ENCODE results near the gene LYPD1.

The LYPD1 gene

GRCh38 chr2:132668189-132668823 lies 1.7 kb downstream of the LYPD1 start:
- peak; percentile 62 for DNase-seq (ENCODE audit: low read depth, low spot score)

GRCh38 chr2:132667706-132668105 lies 2.3 kb downstream of the LYPD1 start:
- no peak for DNase-seq (ENCODE audit: low read depth, low spot score)

GRCh38 chr2:132665401-132666140 lies 4.4 kb downstream of the LYPD1 start:
- DNase-seq (ENCODE audit: low read depth, low spot score) = no peak

- no peak for DNase-seq (ENCODE audit: low read depth, low spot score)
These were observed 5.9 kb downstream of the LYPD1 start for GRCh38 chr2:132664096-132664495.

- no peak for DNase-seq (ENCODE audit: low read depth, low spot score)
These were observed 7.3 kb downstream of the LYPD1 start for GRCh38 chr2:132662732-132663131.

GRCh38 chr2:132659331-132659730 lies 10.7 kb downstream of the LYPD1 start:
- no peak for DNase-seq (ENCODE audit: low read depth, low spot score)

GRCh38 chr2:132656266-132656975 lies 13.6 kb downstream of the LYPD1 start:
- no peak for DNase-seq (ENCODE audit: low read depth, low spot score)

- DNase-seq (ENCODE audit: low read depth, low spot score) = no peak
These were observed 15.0 kb downstream of the LYPD1 start for GRCh38 chr2:132654968-132655367.

- no peak for DNase-seq (ENCODE audit: low read depth, low spot score)
These were observed 15.7 kb downstream of the LYPD1 start for GRCh38 chr2:132654335-132654734.

GRCh38 chr2:132652474-132652873 lies 17.5 kb downstream of the LYPD1 start:
- no peak for DNase-seq (ENCODE audit: low read depth, low spot score)

- peak; percentile 24 for DNase-seq (ENCODE audit: low read depth, low spot score)
These were observed 18.6 kb downstream of the LYPD1 start for GRCh38 chr2:132651115-132652045.

- DNase-seq (ENCODE audit: low read depth, low spot score) = no peak
These were observed 23.4 kb downstream of the LYPD1 start for GRCh38 chr2:132646540-132647108.

GRCh38 chr2:132645722-132646539 lies 24.1 kb downstream of the LYPD1 start:
- DNase-seq (ENCODE audit: low read depth, low spot score) = no peak

GRCh38 chr2:132645176-132645575 lies 24.8 kb downstream of the LYPD1 start:
- DNase-seq (ENCODE audit: low read depth, low spot score) = no peak

- DNase-seq (ENCODE audit: low read depth, low spot score) = no peak
These were observed 27.6 kb downstream of the LYPD1 start for GRCh38 chr2:132642415-132642814.

- DNase-seq (ENCODE audit: low read depth, low spot score) = no peak
These were observed 28.2 kb downstream of the LYPD1 start for GRCh38 chr2:132641819-132642218.

- no peak for DNase-seq (ENCODE audit: low read depth, low spot score)
These were observed 29.9 kb downstream of the LYPD1 start for GRCh38 chr2:132640116-132640515.

- DNase-seq (ENCODE audit: low read depth, low spot score) = no peak
These were observed 31.5 kb downstream of the LYPD1 start for GRCh38 chr2:132638313-132639040.

- DNase-seq (ENCODE audit: low read depth, low spot score) = no peak
These were observed 33.7 kb downstream of the LYPD1 start for GRCh38 chr2:132636346-132636745.

- DNase-seq (ENCODE audit: low read depth, low spot score) = no peak
These were observed 36.4 kb downstream of the LYPD1 start for GRCh38 chr2:132633635-132634034.

Measured in ELF-1 (cell line).